GM23338 (cell line): ENCODE results near the gene PCP2. TPM values are rescaled to one million over a fixed set of nuclear protein-coding genes. Genes with fewer than 3 reads are reported as not detected.

Source experiments
- ATAC-seq: fragments of 200-7000 bp; cut with Tn5 transposase; 3 replicates; pipeline ENCODE4 v1.9.1; 2020
- DNase-seq: peaks from one replicate; pipeline ENCODE4 v3.0.0-alpha.2; 2015; ENCODE audit warnings: low spot score
- H2AFZ ChIP-seq: fragments of 200-600 bp; sonication (generic); 2 replicates; pipeline ENCODE4 v1.8.0; 2016; ENCODE audit warnings: antibody characterized with exemption, mild to moderate bottlenecking, moderate library complexity
- H3F3A ChIP-seq: fragments of 200-600 bp; sonication (generic); replicated peaks from 2 replicates; pipeline ENCODE4 v1.8.0; 2017; ENCODE audit warnings: antibody characterized with exemption, mixed run types, low read depth
- H3K27ac ChIP-seq: fragments of 200-600 bp; sonication (generic); 2 replicates; pipeline ENCODE4 v1.6.1; 2016; ENCODE audit warnings: low read depth
- H3K27me3 ChIP-seq: fragments of 200-600 bp; sonication (generic); 2 replicates; pipeline ENCODE4 v1.8.0; 2016; ENCODE audit warnings: mild to moderate bottlenecking, mixed run types, moderate library complexity; ENCODE audit not compliant: insufficient read depth
- H3K36me3 ChIP-seq: fragments of 200-600 bp; sonication (generic); 2 replicates; pipeline ENCODE4 v1.8.0; 2016; ENCODE audit warnings: mild to moderate bottlenecking; ENCODE audit not compliant: insufficient read depth
- H3K4me1 ChIP-seq: fragments of 200-600 bp; sonication (generic); 2 replicates; pipeline ENCODE4 v1.8.0; 2016; ENCODE audit warnings: mild to moderate bottlenecking, moderate library complexity; ENCODE audit not compliant: insufficient read depth
- H3K4me2 ChIP-seq: fragments of 200-600 bp; sonication (generic); 2 replicates; pipeline ENCODE4 v1.7.1; 2017; ENCODE audit warnings: mixed run types
- H3K4me3 ChIP-seq: fragments of 200-600 bp; sonication (generic); 2 replicates; pipeline ENCODE4 v1.6.1; 2016; ENCODE audit warnings: mixed run types
- H3K79me2 ChIP-seq: fragments of 200-600 bp; sonication (generic); replicated peaks from 2 replicates; pipeline ENCODE4 v1.8.0; 2017; ENCODE audit warnings: mild to moderate bottlenecking; ENCODE audit not compliant: insufficient read depth
- H3K9me2 ChIP-seq: fragments of 200-600 bp; sonication (generic); 2 replicates; pipeline ENCODE4 v1.8.0; 2017; ENCODE audit not compliant: insufficient read depth
- H4K20me1 ChIP-seq: fragments of 200-600 bp; sonication (generic); replicated peaks from 2 replicates; pipeline ENCODE4 v1.8.0; 2017; ENCODE audit warnings: mild to moderate bottlenecking; ENCODE audit not compliant: insufficient read depth
- H3K27ac Mint-ChIP-seq: 2 replicates; pipeline ENCODE4 v1.8.0; 2020; ENCODE audit warnings: inconsistent platforms, mild to moderate bottlenecking, moderate library complexity, mixed read lengths
- H3K27me3 Mint-ChIP-seq: 3 replicates; pipeline ENCODE4 v1.8.0; 2022; ENCODE audit warnings: low read depth, mild to moderate bottlenecking, moderate library complexity, mixed read lengths, inconsistent platforms; ENCODE audit not compliant: insufficient read depth, poor library complexity
- H3K36me3 Mint-ChIP-seq: 3 replicates; pipeline ENCODE4 v1.8.0; 2021; ENCODE audit warnings: low read depth, mild to moderate bottlenecking, inconsistent platforms, moderate library complexity, mixed read lengths
- H3K4me1 Mint-ChIP-seq: 3 replicates; pipeline ENCODE4 v1.8.0; 2020; ENCODE audit warnings: mild to moderate bottlenecking, inconsistent platforms, mixed read lengths
- H3K4me3 Mint-ChIP-seq: 3 replicates; pipeline ENCODE4 v1.8.0; 2021; ENCODE audit warnings: moderate library complexity, mild to moderate bottlenecking, inconsistent platforms, mixed read lengths
- H3K9me3 Mint-ChIP-seq: 3 replicates; pipeline ENCODE4 v1.8.0; 2020; ENCODE audit warnings: moderate library complexity, mild to moderate bottlenecking, inconsistent platforms, mixed read lengths
- CTCF ChIP-seq, 2 experiments: fragments of 200-600 bp in 1 of 2; sonication (generic) in 1 of 2; conservative IDR thresholded peaks; 2 replicates each; pipeline versions ENCODE4 v1.5.1 to v1.6.1; 2016 to 2017; ENCODE audit warnings: antibody characterized with exemption in 2 of 2, low read depth in 2 of 2, mild to moderate bottlenecking in 2 of 2, moderate library complexity in 1 of 2
- ETS1 ChIP-seq: IDR thresholded peaks from 2 replicates; pipeline ENCODE4 v1.6.1; 2016; ENCODE audit warnings: antibody characterized with exemption
- EZH2phosphoT487 ChIP-seq: fragments of 200-600 bp; sonication (generic); IDR thresholded peaks from one replicate; pipeline ENCODE4 v1.8.1; 2018; ENCODE audit warnings: antibody characterized with exemption; ENCODE audit not compliant: unreplicated experiment
- JUNB ChIP-seq: IDR thresholded peaks from one replicate; pipeline ENCODE4 v1.6.1; 2016; ENCODE audit warnings: antibody characterized with exemption; ENCODE audit not compliant: unreplicated experiment
- NANOG ChIP-seq: IDR thresholded peaks from 2 replicates; pipeline ENCODE4 v1.6.1; 2016; ENCODE audit warnings: antibody characterized with exemption, borderline replicate concordance
- POLR2AphosphoS5 ChIP-seq: IDR thresholded peaks from 2 replicates; pipeline ENCODE4 v1.6.1; 2016; ENCODE audit warnings: antibody characterized with exemption, low read depth
- STAT1 ChIP-seq: IDR thresholded peaks from one replicate; pipeline ENCODE4 v1.6.1; 2016; ENCODE audit warnings: antibody characterized with exemption; ENCODE audit not compliant: unreplicated experiment
- ZNF114 ChIP-seq: fragments of 250-450 bp; sonication (Bioruptor Pico); IDR thresholded peaks from 2 replicates; pipeline ENCODE4 v1.5.0; 2020; ENCODE audit warnings: mild to moderate bottlenecking, moderate library complexity
- ZNF331 ChIP-seq: fragments of 250-450 bp; sonication (Bioruptor Pico); IDR thresholded peaks from 2 replicates; pipeline ENCODE4 v1.5.0; 2020; ENCODE audit warnings: low read depth, mild to moderate bottlenecking, moderate library complexity
- polyA plus RNA-seq: library from polyadenylated mRNA; unstranded; fragments of >200 nt; fragmentation: Nextera tagmentation; extraction: Ambion mirVana; gene quantifications from 2 replicates; pipeline ENCODE4 v1.2.1, GENCODE V29; 2016
- total RNA-seq: library from RNA; depleted of rRNA; stranded (reverse); fragments of >200 nt; shearing (Covaris generic); gene quantifications from 2 replicates; pipeline ENCODE4 v1.2.3, GENCODE V29; 2014
- TF ChIP-seq, protein P1 (sequence below): IDR thresholded peaks from one replicate; pipeline ENCODE4 v1.6.1; 2018; ENCODE audit warnings: antibody characterized with exemption; ENCODE audit not compliant: unreplicated experiment

PCP2 gene
- total and polyA plus RNA-seq, 2 experiments from 2014 or later = not detected

DNA sequence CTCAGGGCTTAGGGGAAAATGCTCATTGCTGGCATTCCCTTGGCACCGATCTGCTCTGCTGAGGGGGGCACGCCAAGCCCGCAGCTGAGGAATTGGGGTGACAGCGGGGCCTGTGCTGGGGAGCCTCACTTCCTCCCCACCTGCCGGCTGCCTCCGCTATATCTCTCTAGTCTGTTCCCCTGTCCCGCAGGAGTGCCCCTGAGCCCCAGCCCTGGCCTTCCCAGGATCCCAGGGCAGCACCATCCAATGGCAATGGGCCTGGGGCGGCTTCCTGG lies 12.8 kb upstream of the PCP2 start (continued):
- TF ChIP-seq ZNF331 (no peak), ETS1 (no peak)

DNA sequence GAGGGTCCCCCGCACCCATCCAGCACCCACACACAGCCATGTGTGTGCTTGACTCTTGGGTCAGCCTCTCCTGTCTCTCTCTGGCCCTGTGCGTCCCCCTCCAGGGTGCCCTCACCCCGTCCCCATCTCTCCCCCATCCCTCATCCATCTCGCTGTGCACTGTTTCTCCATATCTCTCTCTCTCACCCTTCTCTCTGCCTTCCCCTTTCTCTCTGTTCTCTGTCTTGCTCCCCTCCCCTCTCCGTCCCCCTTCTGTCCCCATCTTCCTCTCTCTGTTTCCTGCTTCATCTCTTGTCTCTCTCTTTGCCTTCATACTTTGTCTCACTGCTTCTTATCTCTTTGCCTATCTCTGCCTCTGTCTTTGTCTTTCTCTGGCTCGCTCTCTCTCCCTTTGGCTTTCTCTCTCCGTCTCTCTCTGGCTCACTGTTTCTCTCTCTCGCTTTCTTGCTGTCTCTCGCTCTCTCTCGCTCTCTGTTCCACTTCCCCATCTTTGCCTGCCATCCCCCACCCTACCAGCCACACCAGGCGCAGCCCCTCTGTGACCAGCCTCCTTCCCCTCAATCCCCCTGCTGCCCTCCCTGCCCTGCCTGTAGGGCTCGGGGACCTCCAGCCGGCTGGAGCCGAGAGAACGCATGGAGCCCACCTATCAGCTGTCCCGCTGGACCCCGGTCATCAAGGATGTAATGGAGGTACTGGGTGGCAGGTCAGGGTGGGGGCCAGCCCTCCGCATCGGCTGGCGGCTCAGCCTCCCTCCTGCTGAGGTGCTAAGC lies 12.3 kb upstream of the PCP2 start:
- DNase-seq = no peak

GRCh38 chr19:7645163-7645562 lies 11.6 kb upstream of the PCP2 start:
- no peaks in the 10 kb centered on the region for H3K36me3 ChIP-seq
- no peak for ATAC-seq
- no peak overlapping the region for H3K27ac Mint-ChIP-seq
- no peak for TF ChIP-seq NANOG
- TF ChIP-seq, protein P1, sequence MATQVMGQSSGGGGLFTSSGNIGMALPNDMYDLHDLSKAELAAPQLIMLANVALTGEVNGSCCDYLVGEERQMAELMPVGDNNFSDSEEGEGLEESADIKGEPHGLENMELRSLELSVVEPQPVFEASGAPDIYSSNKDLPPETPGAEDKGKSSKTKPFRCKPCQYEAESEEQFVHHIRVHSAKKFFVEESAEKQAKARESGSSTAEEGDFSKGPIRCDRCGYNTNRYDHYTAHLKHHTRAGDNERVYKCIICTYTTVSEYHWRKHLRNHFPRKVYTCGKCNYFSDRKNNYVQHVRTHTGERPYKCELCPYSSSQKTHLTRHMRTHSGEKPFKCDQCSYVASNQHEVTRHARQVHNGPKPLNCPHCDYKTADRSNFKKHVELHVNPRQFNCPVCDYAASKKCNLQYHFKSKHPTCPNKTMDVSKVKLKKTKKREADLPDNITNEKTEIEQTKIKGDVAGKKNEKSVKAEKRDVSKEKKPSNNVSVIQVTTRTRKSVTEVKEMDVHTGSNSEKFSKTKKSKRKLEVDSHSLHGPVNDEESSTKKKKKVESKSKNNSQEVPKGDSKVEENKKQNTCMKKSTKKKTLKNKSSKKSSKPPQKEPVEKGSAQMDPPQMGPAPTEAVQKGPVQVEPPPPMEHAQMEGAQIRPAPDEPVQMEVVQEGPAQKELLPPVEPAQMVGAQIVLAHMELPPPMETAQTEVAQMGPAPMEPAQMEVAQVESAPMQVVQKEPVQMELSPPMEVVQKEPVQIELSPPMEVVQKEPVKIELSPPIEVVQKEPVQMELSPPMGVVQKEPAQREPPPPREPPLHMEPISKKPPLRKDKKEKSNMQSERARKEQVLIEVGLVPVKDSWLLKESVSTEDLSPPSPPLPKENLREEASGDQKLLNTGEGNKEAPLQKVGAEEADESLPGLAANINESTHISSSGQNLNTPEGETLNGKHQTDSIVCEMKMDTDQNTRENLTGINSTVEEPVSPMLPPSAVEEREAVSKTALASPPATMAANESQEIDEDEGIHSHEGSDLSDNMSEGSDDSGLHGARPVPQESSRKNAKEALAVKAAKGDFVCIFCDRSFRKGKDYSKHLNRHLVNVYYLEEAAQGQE = no peak
- TF ChIP-seq JUNB = no peak
- TF ChIP-seq POLR2AphosphoS5 = no peak
- no peak for TF ChIP-seq ETS1
- TF ChIP-seq EZH2phosphoT487 = no peak
- no peak for TF ChIP-seq ZNF114 (CRISPR knock-in tag)
- no peak for TF ChIP-seq ZNF331
- TF ChIP-seq STAT1 = no peak

More for the DNA sequence above, 12.3 kb upstream of the PCP2 start:
- ATAC-seq = no peak
- Mint-ChIP-seq H3K4me1 (no peaks in the 10 kb centered on the region), H3K27me3 (peaks cover 13% of the 10 kb centered on the region), H3K36me3 (peaks cover 3% of the 10 kb centered on the region; the same call in 1 of the 3 replicates), H3K4me3 (no peak overlapping the region; the same call in 2 of the 3 replicates), H3K27ac (no peak overlapping the region), H3K9me3 (no peaks in the 10 kb centered on the region)
- Histone ChIP-seq H3K9me2 (no peaks in the 10 kb centered on the region), H3K4me1 (no peaks in the 10 kb centered on the region), H3K4me2 (no peak overlapping the region), H3K27me3 (peaks cover 3% of the 10 kb centered on the region; the same call in 1 of the 2 replicates), H3K79me2 (no peaks in the 10 kb centered on the region), H3K27ac (no peak overlapping the region), H2AFZ (no peak overlapping the region), H4K20me1 (no peaks in the 10 kb centered on the region; the same call in 1 of the 2 replicates), H3F3A (no peaks in the 10 kb centered on the region), H3K36me3 (no peaks in the 10 kb centered on the region), H3K4me3 (no peak overlapping the region)
- no peak for TF ChIP-seq CTCF (conservative IDR thresholded peaks at IDR 0.05; ENCODE audit: low read depth in 2 of 2)

More at GRCh38 chr19:7645163-7645562, 11.6 kb upstream of the PCP2 start:
- Histone ChIP-seq H3K4me1 (no peaks in the 10 kb centered on the region), H3F3A (peaks cover 2% of the 10 kb centered on the region), H3K27me3 (no peaks in the 10 kb centered on the region), H3K4me2 (no peak overlapping the region), H3K9me2 (no peaks in the 10 kb centered on the region), H3K4me3 (no peak overlapping the region), H2AFZ (no peak overlapping the region), H4K20me1 (no peaks in the 10 kb centered on the region; the same call in 1 of the 2 replicates), H3K27ac (no peak overlapping the region), H3K79me2 (no peaks in the 10 kb centered on the region)
- no peak overlapping the region for H3K4me3 Mint-ChIP-seq
- H3K4me1 Mint-ChIP-seq = no peaks in the 10 kb centered on the region
- H3K36me3 Mint-ChIP-seq = peaks cover 3% of the 10 kb centered on the region; the same call in 1 of the 3 replicates
- peaks cover 10% of the 10 kb centered on the region for H3K27me3 Mint-ChIP-seq
- DNase-seq = no peak
- H3K9me3 Mint-ChIP-seq = no peaks in the 10 kb centered on the region
